Thoracic aorta (tissue), 2 donors: ENCODE data around the gene NEU2. TPM values are rescaled to one million over a fixed set of nuclear protein-coding genes. Genes with fewer than 3 reads are reported as not detected.

ENCODE experiments used
- ATAC-seq: fragments of 150-250 bp; one replicate; pipeline ENCODE4 v1.8.0; 2017; ENCODE audit warnings: low read depth; ENCODE audit not compliant: insufficient number of reproducible peaks, low FRiP score
- DNase-seq: peaks from one replicate; pipeline ENCODE4 v3.0.0-alpha.2; 2020; ENCODE audit warnings: low spot score
- H3K27ac ChIP-seq, 2 donors: fragments of 200-600 bp; sonication (generic); 1 replicate in 1 of 2; 2 replicates in 1 of 2; pipeline ENCODE4 v1.5.1; 2016; ENCODE audit warnings: mild to moderate bottlenecking in 2 of 2, moderate library complexity in 2 of 2
- H3K27me3 ChIP-seq: fragments of 200-600 bp; sonication (generic); replicated peaks from 2 replicates; pipeline ENCODE4 v1.6.0; 2016; ENCODE audit warnings: mild to moderate bottlenecking; ENCODE audit not compliant: insufficient read depth
- H3K36me3 ChIP-seq: fragments of 200-600 bp; sonication (generic); one replicate; pipeline ENCODE4 v1.5.1; 2016
- H3K4me1 ChIP-seq, 2 donors: fragments of 200-600 bp; sonication (generic); 1 replicate in 1 of 2; 2 replicates in 1 of 2; pipeline versions ENCODE4 v1.5.1 to v1.6.0; 2016; ENCODE audit warnings: low read depth in 2 of 2, mild to moderate bottlenecking in 1 of 2; ENCODE audit not compliant: control insufficient read depth in 1 of 2
- H3K4me3 ChIP-seq: fragments of 200-600 bp; sonication (generic); 2 replicates; pipeline ENCODE4 v1.5.1; 2016; ENCODE audit warnings: mild to moderate bottlenecking
- H3K9me3 ChIP-seq: fragments of 200-600 bp; sonication (generic); 2 replicates; pipeline ENCODE4 v1.5.1; 2016
- CTCF ChIP-seq: fragments of 200-600 bp; sonication (generic); IDR thresholded peaks from one replicate; pipeline ENCODE4 v1.5.1; 2019; ENCODE audit warnings: antibody characterized with exemption
- total RNA-seq, 2 donors: library from RNA; depleted of rRNA; stranded (reverse); fragments of >200 nt; gene quantifications; one replicate each; pipeline versions ENCODE4 v1.1.0 to v1.2.3, GENCODE V29; 2016

NEU2 gene
- total RNA-seq, 2 donors from 2014 or later, result not detected

- no peak for ATAC-seq
- Histone ChIP-seq H3K4me1 (peaks cover 0 to 7% of the 10 kb centered on the region in 2 donors), H3K27me3 (no peaks in the 10 kb centered on the region), H3K9me3 (no peaks in the 10 kb centered on the region), H3K4me3 (no peak overlapping the region), H3K27ac (no peak overlapping the region), H3K36me3 (no peaks in the 10 kb centered on the region)
- no peak for DNase-seq
- no peak for TF ChIP-seq CTCF
Observed at GRCh38 chr2:233035426-233036161, 3.1 kb downstream of the NEU2 start.

- peaks cover 0 to 7% of the 10 kb centered on the region in 2 donors for H3K4me1 ChIP-seq
- DNase-seq, result no peak
- TF ChIP-seq CTCF, result no peak
- H3K4me3 ChIP-seq, result no peak overlapping the region
- no peak for ATAC-seq
- no peaks in the 10 kb centered on the region for H3K36me3 ChIP-seq
- H3K27me3 ChIP-seq, result no peaks in the 10 kb centered on the region
- H3K9me3 ChIP-seq, result no peaks in the 10 kb centered on the region
- no peak overlapping the region for H3K27ac ChIP-seq
Observed at GRCh38 chr2:233036162-233036838, 3.8 kb downstream of the NEU2 start.

DNA sequence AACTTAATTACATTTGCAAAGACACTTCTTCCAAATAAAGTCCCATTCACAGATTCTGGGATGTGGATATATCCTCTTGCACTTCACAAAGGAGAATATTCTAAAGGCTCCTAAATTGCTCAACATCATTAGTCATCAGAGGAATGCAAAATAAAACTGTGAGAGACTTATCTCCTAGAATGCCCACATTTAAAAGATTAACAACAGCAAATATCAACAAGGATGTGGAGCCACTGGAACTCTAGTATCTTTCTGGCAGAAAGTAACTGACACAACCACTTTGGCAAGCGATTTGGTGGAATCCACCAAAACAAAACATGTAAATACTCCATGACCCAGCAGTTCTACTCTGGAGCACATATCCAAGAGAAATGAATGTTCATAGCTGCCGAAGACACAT, 4.6 kb downstream of the NEU2 start:
- Histone ChIP-seq H3K27me3 (no peaks in the 10 kb centered on the region), H3K27ac (no peak overlapping the region), H3K4me3 (no peak overlapping the region), H3K4me1 (peaks cover 0 to 3% of the 10 kb centered on the region in 2 donors), H3K9me3 (no peaks in the 10 kb centered on the region), H3K36me3 (no peaks in the 10 kb centered on the region)
- DNase-seq (no peak), ATAC-seq (no peak)
- TF ChIP-seq CTCF, result no peak

- no peaks in the 10 kb centered on the region for H3K27me3 ChIP-seq
- no peak overlapping the region for H3K4me3 ChIP-seq
- DNase-seq, result no peak
- TF ChIP-seq CTCF, result no peak
- H3K27ac ChIP-seq, result no peak overlapping the region
- H3K4me1 ChIP-seq, result no peaks in the 10 kb centered on the region
- no peaks in the 10 kb centered on the region for H3K36me3 ChIP-seq
- H3K9me3 ChIP-seq, result no peaks in the 10 kb centered on the region
- no peak for ATAC-seq
Observed at GRCh38 chr2:233039212-233039845, 6.9 kb downstream of the NEU2 start.

GRCh38 chr2:233039846-233040530, 7.5 kb downstream of the NEU2 start:
- Histone ChIP-seq H3K27me3 (no peaks in the 10 kb centered on the region), H3K27ac (no peak overlapping the region), H3K4me3 (no peak overlapping the region), H3K36me3 (no peaks in the 10 kb centered on the region), H3K9me3 (no peaks in the 10 kb centered on the region), H3K4me1 (no peaks in the 10 kb centered on the region)
- no peak for DNase-seq
- no peak for TF ChIP-seq CTCF
- ATAC-seq, result no peak
